ENCODE data around the gene RGPD6.
"Not testable (repeated sequence)": the region's sequence is repeated elsewhere in the genome, so short reads cannot be mapped to it uniquely, and the experiment has no call there.

The RGPD6 gene

GRCh38 chr2:110481200-110481599 is 95.8 kb downstream of the RGPD6 start:
- DNase-seq (ENCODE audit: low read depth, low spot score): not testable (repeated sequence)

GRCh38 chr2:110480084-110480483 is 96.9 kb downstream of the RGPD6 start:
- not testable (repeated sequence) for DNase-seq (ENCODE audit: low read depth, low spot score)

- not testable (repeated sequence) for DNase-seq (ENCODE audit: low read depth, low spot score)
Observed at GRCh38 chr2:110477370-110477769, 99.7 kb downstream of the RGPD6 start.

GRCh38 chr2:110476952-110477351 is 100.1 kb downstream of the RGPD6 start:
- DNase-seq (ENCODE audit: low read depth, low spot score): not testable (repeated sequence)

GRCh38 chr2:110475627-110476359 is 101.2 kb downstream of the RGPD6 start:
- DNase-seq (ENCODE audit: low read depth, low spot score): not testable (repeated sequence)

GRCh38 chr2:110474898-110475297 is 102.1 kb downstream of the RGPD6 start:
- DNase-seq (ENCODE audit: low read depth, low spot score): not testable (repeated sequence)

- not testable (repeated sequence) for DNase-seq (ENCODE audit: low read depth, low spot score)
Observed at GRCh38 chr2:110473059-110473358, 104.0 kb downstream of the RGPD6 start.

GRCh38 chr2:110472171-110473058 is 104.6 kb downstream of the RGPD6 start, which contains the start of gene LIMS4:
TSS of gene LIMS4 (minus strand) at chr2:110472816. CDS start at chr2:110472778, 38 bp downstream.
- not testable (repeated sequence) for DNase-seq (ENCODE audit: low read depth, low spot score)

- DNase-seq (ENCODE audit: low read depth, low spot score): not testable (repeated sequence)
Observed at GRCh38 chr2:110468921-110469320, 108.1 kb downstream of the RGPD6 start.

GRCh38 chr2:110465312-110465711 is 111.7 kb downstream of the RGPD6 start:
- not testable (repeated sequence) for DNase-seq (ENCODE audit: low read depth, low spot score)
